ENCODE measurements around the gene MARCHF3.
"Not testable (repeated sequence)": the region's sequence is repeated elsewhere in the genome, so short reads cannot be mapped to it uniquely, and the experiment has no call there.

The MARCHF3 gene

DNA sequence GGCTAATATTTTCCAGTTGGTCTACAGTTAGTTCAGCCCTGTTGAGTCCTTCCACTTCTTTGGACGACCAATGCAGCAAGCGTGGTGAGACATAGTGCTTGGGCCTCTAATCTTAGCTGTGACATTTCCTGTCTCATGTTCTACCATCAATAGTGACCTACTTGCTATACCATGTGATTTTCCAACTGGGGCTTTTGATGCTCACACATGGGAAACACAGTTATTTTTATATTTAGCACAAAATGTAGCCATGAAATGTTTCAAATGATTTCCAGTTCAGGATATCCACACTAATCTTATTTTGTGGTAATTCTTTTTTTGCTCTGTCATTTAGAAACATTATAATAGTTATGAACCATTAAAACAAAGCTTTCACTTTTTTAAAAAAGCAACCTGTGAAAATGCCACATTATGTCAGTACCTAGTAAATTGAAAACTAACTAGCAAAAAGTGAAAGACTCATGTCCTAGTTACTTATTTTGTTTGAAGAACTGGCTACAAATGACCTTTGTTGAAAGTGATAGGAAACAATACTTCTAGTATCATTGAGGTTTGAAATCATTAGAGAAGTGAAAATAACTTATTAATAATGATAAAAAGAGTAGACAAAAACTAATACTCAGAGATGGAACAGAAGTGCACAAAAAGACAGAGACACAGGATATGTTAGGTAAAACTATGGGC lies 18.3 kb downstream of the MARCHF3 start:
- no peak for DNase-seq (ENCODE audit: low read depth, low spot score)
- Histone ChIP-seq H3K27ac (no peak overlapping the region), H3K36me3 (ENCODE audit: insufficient read depth, low read length) (no peaks in the 10 kb centered on the region), H3K4me3 (no peak overlapping the region), H3K9ac (ENCODE audit: insufficient read length) (no peak overlapping the region), H3K9me3 (ENCODE audit: low read depth, low read length) (no peaks in the 10 kb centered on the region)
- TF ChIP-seq POLR2AphosphoS5 (IDR thresholded peaks at IDR 0.05; ENCODE audit: borderline replicate concordance, low read depth, low read length), result no peak
- no peak for TF ChIP-seq EZH2 (IDR thresholded peaks at IDR 0.05)

DNA sequence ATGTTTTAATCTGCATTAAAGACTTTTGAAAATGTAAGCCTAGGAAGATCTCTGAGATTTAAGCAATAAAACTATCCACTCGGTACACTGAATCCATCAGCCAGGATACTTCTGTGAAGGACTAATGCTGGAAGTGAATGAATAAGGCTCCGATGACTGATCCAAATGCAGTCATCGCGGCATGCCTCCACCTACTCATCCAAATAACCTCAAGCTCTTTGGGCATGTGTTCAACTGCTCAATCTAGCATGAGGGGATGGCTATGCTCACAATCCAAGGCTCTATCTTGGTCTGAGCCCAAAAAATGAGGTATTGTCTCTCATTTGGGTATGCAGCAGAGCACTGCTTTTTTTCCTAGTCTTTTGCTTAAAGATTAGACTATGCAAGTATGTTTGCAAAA lies 19.2 kb downstream of the MARCHF3 start:
- no peak for DNase-seq (ENCODE audit: low read depth, low spot score)
- Histone ChIP-seq H3K36me3 (ENCODE audit: insufficient read depth, low read length) (no peaks in the 10 kb centered on the region), H3K9ac (ENCODE audit: insufficient read length) (no peak overlapping the region), H3K4me3 (no peak overlapping the region), H3K27ac (no peak overlapping the region), H3K9me3 (ENCODE audit: low read depth, low read length) (no peaks in the 10 kb centered on the region)
- TF ChIP-seq EZH2 (IDR thresholded peaks at IDR 0.05) (no peak), FOXP2 (optimal IDR thresholded peaks at IDR 0.05; ENCODE audit: control extremely low read depth, extremely low read length, insufficient read depth) (no peak), POLR2AphosphoS5 (IDR thresholded peaks at IDR 0.05; ENCODE audit: borderline replicate concordance, low read depth, low read length) (no peak)

DNA sequence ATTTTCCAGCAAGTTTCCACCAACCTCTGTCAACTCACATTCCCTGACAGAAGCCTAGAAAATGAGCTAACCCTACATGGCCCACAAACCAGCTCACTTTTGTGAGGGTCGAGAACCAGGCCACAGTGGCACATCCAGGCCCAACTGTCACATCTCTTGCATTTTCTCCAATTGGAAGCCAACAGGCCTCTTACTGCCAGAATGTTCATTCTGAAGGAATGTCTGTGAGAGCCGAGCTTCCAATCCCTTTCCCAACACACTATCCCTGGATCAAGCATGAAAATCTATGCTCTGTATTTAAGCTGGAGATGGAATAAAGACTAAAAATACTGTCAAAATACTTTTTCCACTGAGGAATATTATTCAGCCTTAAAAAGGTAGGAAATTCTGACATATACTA lies 20.0 kb downstream of the MARCHF3 start:
- Histone ChIP-seq H3K9ac (ENCODE audit: insufficient read length) (no peak overlapping the region), H3K4me3 (no peak overlapping the region), H3K36me3 (ENCODE audit: insufficient read depth, low read length) (no peaks in the 10 kb centered on the region), H3K9me3 (ENCODE audit: low read depth, low read length) (no peaks in the 10 kb centered on the region), H3K27ac (no peak overlapping the region)
- DNase-seq (ENCODE audit: low read depth, low spot score), result no peak
- no peak for TF ChIP-seq POLR2AphosphoS5 (IDR thresholded peaks at IDR 0.05; ENCODE audit: borderline replicate concordance, low read depth, low read length)

DNA sequence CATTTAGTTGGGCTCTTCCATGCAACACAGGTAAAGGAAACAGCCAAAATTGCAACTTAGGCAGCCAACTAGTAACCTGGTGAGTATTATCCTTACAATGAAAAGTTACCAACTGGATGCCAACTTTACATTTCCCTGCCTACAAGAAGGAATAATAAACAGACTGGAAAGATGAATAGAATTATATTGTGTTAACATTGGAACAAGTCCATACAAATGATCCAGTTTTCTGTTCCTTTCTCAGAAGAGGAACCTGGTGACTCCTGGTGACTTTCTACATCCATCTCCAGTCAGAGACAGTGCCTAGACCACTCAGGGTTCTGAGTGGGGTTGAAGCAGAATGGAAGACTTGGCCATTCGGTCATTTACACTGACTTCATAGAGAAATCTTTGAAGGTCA lies 20.6 kb downstream of the MARCHF3 start:
- H3K9me3 ChIP-seq (ENCODE audit: low read depth, low read length), result no peaks in the 10 kb centered on the region

DNA sequence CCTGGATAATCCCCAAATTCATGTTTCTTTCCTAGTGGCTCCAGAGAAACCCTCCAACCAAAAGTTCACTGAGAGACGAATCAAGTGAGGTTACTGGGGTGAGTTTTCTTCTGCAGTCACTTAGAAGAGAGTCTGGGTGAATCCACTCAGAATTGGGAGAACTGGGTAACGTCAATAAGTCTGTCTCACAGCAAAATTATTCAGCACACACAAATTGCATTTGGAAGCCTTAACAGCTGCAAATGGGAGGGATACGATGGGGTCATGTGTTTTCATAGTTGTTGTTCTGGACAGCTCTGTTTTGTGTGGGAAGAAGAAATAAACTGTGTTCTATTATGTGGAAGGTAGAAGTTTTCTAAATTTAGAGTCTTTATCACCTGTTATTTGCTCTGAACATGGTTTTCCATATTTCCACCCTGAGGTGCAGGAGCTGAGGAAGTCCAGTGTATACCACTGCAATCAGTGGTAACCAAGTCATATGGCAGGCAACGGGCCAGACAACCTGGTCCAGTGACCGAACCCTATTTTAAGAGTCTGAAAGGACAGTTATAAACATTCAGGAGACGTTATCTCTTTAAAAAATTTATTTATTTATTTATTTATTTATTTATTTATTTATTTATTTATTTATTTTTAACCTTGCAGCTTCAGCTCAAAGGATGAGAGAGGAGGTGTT lies 21.9 kb downstream of the MARCHF3 start:
- Histone ChIP-seq H3K36me3 (ENCODE audit: insufficient read depth, low read length) (no peaks in the 10 kb centered on the region), H3K4me3 (no peak overlapping the region), H3K9ac (ENCODE audit: insufficient read length) (no peak overlapping the region), H3K27ac (no peak overlapping the region), H3K9me3 (ENCODE audit: low read depth, low read length) (no peaks in the 10 kb centered on the region)
- DNase-seq (ENCODE audit: low read depth, low spot score), result no peak
- no peak for TF ChIP-seq POLR2AphosphoS5 (IDR thresholded peaks at IDR 0.05; ENCODE audit: borderline replicate concordance, low read depth, low read length)
- no peak for TF ChIP-seq EZH2 (IDR thresholded peaks at IDR 0.05)
- no peak for TF ChIP-seq FOXP2 (optimal IDR thresholded peaks at IDR 0.05; ENCODE audit: control extremely low read depth, extremely low read length, insufficient read depth)

More for the DNA sequence above, 20.6 kb downstream of the MARCHF3 start:
- no peak for DNase-seq (ENCODE audit: low read depth, low spot score)
- no peak overlapping the region for H3K4me3 ChIP-seq
- H3K27ac ChIP-seq, result no peak overlapping the region
- H3K9ac ChIP-seq (ENCODE audit: insufficient read length), result no peak overlapping the region
- TF ChIP-seq FOXP2 (optimal IDR thresholded peaks at IDR 0.05; ENCODE audit: control extremely low read depth, extremely low read length, insufficient read depth) (no peak), EZH2 (IDR thresholded peaks at IDR 0.05) (no peak), POLR2AphosphoS5 (IDR thresholded peaks at IDR 0.05; ENCODE audit: borderline replicate concordance, low read depth, low read length) (no peak)
- H3K36me3 ChIP-seq (ENCODE audit: insufficient read depth, low read length), result no peaks in the 10 kb centered on the region

DNA sequence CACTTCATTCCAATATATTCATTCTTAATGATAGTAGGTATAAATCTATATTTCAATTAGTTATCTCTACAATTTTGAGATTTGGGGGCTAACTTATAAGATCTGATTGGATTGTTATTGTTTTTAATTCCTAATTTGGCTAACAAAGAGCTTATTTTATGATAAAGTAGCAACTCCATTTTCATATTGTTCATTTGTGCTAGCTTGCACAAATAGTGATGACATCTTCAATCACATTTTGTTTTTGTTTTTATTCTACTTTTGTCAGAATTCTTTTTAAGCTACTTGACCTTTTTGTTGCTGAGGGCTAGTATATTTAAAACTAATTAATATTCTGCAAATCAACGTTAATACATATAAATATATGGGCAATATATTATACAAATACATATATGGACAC lies 22.8 kb downstream of the MARCHF3 start:
- Histone ChIP-seq H3K27ac (no peak overlapping the region), H3K9me3 (ENCODE audit: low read depth, low read length) (no peaks in the 10 kb centered on the region), H3K4me3 (no peak overlapping the region), H3K36me3 (ENCODE audit: insufficient read depth, low read length) (no peaks in the 10 kb centered on the region), H3K9ac (ENCODE audit: insufficient read length) (no peak overlapping the region)
- DNase-seq (ENCODE audit: low read depth, low spot score), result no peak
- no peak for TF ChIP-seq EZH2 (IDR thresholded peaks at IDR 0.05)
- TF ChIP-seq POLR2AphosphoS5 (IDR thresholded peaks at IDR 0.05; ENCODE audit: borderline replicate concordance, low read depth, low read length), result no peak
- TF ChIP-seq FOXP2 (optimal IDR thresholded peaks at IDR 0.05; ENCODE audit: control extremely low read depth, extremely low read length, insufficient read depth), result no peak

DNA sequence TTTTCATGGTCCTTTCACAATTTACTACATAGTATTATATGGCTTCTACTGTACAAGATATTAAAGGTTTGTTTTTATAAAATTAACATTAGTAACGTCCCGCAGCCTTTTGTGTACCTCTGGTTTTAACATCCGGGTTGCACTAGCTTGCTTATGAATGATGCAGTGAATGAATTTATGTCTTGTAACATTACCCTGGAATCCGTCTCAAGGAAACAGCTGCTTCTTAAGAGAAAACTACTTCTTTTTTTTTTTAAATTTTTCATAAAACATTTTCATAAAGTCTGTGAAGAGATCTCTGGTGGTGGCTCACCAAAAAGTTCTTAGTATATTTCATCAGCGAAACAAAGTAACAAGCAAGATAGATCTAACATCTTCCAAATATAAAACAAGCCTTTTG lies 23.6 kb downstream of the MARCHF3 start:
- Histone ChIP-seq H3K4me3 (no peak overlapping the region), H3K9ac (ENCODE audit: insufficient read length) (no peak overlapping the region), H3K36me3 (ENCODE audit: insufficient read depth, low read length) (no peaks in the 10 kb centered on the region), H3K27ac (no peak overlapping the region), H3K9me3 (ENCODE audit: low read depth, low read length) (no peaks in the 10 kb centered on the region)
- TF ChIP-seq FOXP2 (optimal IDR thresholded peaks at IDR 0.05; ENCODE audit: control extremely low read depth, extremely low read length, insufficient read depth) (no peak), EZH2 (IDR thresholded peaks at IDR 0.05) (no peak), POLR2AphosphoS5 (IDR thresholded peaks at IDR 0.05; ENCODE audit: borderline replicate concordance, low read depth, low read length) (no peak)
- no peak for DNase-seq (ENCODE audit: low read depth, low spot score)

DNA sequence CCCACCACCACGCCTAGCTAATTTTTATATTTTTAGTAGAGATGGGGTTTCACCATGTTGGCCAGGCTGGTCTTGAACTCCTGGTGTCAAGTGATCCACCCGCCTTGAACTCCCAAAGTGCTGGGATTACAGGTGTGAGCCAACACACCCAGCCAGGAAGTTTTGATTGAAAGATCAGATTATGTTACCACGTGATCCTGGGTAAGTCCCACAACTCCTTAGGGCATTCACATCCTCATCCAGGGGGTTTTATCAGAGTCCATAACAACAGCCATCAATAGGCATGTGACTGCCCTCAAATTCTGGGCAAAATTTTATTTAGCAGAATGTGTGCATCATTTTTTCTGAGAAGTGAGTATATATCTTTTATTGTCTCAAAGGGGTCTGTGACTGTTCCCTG lies 25.1 kb downstream of the MARCHF3 start:
- not testable (repeated sequence) for DNase-seq (ENCODE audit: low read depth, low spot score); H3K9ac ChIP-seq (ENCODE audit: insufficient read length); H3K36me3 ChIP-seq (ENCODE audit: insufficient read depth, low read length); H3K4me3 ChIP-seq; H3K9me3 ChIP-seq (ENCODE audit: low read depth, low read length); H3K27ac ChIP-seq

DNA sequence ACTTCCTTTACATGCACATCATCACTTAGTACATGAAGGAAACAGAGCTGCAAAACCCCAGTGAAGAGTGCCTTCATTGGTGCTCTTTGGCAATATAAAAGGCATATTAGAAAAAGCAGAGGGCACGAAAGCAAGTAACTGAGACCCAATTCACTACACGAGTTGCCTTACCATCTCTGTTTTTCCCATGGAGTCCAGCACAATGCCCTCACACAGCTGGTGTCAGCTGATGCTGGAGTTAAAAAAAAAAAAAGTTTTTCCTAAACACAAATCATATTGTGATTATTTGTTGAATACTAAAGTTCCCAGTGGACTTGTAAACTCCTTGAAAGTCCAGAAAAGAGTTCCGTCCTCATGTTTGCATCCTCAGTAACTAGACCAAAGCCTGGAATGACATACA lies 25.6 kb downstream of the MARCHF3 start:
- Histone ChIP-seq H3K27ac (no peak overlapping the region), H3K9me3 (ENCODE audit: low read depth, low read length) (no peaks in the 10 kb centered on the region), H3K36me3 (ENCODE audit: insufficient read depth, low read length) (no peaks in the 10 kb centered on the region), H3K4me3 (no peak overlapping the region), H3K9ac (ENCODE audit: insufficient read length) (no peak overlapping the region)
- DNase-seq (ENCODE audit: low read depth, low spot score), result no peak
- no peak for TF ChIP-seq POLR2AphosphoS5 (IDR thresholded peaks at IDR 0.05; ENCODE audit: borderline replicate concordance, low read depth, low read length)
- no peak for TF ChIP-seq EZH2 (IDR thresholded peaks at IDR 0.05)
- TF ChIP-seq FOXP2 (optimal IDR thresholded peaks at IDR 0.05; ENCODE audit: control extremely low read depth, extremely low read length, insufficient read depth), result no peak

Measured in SK-N-MC (cell line).